Measurements from ENCODE around the gene MFSD2B.

Gene MFSD2B

DNA sequence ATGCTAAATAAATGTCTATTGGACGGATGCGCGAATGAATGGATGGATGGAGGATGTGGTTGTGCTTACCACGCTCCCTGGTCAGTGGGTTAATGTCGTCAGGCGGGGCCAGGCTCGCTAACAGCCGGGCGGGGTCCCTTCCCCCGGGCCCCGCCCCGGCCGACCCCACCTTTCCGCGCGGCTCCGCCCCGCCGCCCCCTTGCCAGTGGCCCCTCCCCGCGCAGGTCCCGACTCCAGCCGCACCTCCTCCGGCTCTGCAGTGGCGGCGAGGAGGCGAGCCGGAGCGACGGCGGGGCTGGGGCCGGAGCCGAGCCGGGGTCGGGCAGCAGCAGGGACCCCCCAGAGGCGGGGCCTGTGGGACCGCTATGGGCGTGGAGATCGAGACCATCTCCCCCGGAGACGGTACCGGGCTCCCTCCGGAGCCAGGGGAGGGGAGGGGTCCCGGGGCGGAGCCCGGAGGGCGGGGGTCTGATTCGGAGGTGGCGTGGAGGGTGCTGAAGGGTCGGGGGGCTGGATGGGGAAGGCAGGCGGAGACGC, 39.7 kb downstream of the MFSD2B start, which contains the start of gene FKBP1B:
TSS of gene FKBP1B (plus strand) at position 257 of the 537 bp plus-strand sequence. CDS start at position 366, 109 bp downstream.
- TF ChIP-seq ZNF70 (CRISPR knock-in tag; IDR thresholded peaks at IDR 0.05) (peak; percentile 81), OSR1 (CRISPR knock-in tag; IDR thresholded peaks at IDR 0.05) (no peak)
- peak; percentile 60 for ATAC-seq

DNA sequence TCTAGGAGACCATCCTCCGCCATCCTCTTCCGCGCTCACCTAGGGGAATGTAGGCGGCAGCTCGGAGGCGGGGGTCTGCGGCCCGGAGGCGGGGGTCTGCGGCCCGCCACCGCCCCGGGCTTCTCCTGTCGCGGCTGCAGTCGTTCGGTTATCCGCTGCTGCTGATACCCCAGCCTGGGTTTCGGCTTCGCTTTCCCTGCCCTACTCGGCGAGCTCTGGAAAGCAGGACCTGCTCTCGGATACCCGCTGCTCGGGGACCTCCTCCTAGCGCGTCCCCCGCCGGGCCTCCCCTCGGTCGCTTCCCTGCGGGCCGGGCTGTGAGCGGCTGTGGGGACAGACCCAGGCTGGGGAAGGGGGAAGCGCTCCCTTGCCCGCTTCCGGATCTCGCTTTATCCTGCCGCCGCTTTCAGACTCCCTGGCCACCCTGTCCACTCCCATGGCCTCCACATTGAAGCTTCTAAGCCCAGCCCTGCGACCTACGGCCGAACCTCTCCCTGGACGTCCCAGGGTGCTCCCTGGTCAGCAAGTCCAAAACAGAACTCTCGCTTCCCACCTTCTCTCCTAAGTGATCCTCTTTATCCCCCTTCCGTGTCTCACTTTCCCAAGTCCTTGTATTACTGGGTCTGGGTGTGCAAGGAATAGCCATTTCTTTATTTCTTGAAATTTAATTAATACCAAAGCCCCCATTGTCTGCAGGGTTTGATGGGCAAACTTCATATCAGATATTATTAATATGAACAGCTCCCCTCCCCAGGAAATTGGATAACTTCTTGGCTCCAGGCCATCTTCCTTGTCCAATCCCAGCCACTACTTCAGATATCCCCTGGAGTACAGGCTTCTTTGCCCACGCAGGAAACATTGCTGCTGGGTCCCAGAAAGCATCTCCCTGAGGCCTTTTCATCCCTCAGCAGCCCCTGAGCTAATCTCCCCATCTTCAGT, 40.4 kb downstream of the MFSD2B start:
- TF ChIP-seq ZFP30 (CRISPR knock-in tag; IDR thresholded peaks at IDR 0.05), result no peak
- no peak for TF ChIP-seq ZNF565 (CRISPR knock-in tag; conservative IDR thresholded peaks at IDR 0.05; ENCODE audit: low read depth)
- TF ChIP-seq SNAI2 (CRISPR knock-in tag; IDR thresholded peaks at IDR 0.05), result no peak
- no peak for TF ChIP-seq PPARA (CRISPR knock-in tag; IDR thresholded peaks at IDR 0.05; ENCODE audit: borderline replicate concordance)
- TF ChIP-seq GLIS3 (CRISPR knock-in tag; IDR thresholded peaks at IDR 0.05), result no peak
- TF ChIP-seq TOX (CRISPR knock-in tag; IDR thresholded peaks at IDR 0.05; ENCODE audit: borderline replicate concordance), result no peak
- no peak for TF ChIP-seq RARB (CRISPR knock-in tag; IDR thresholded peaks at IDR 0.05)
- no peak for TF ChIP-seq ZC3H10 (CRISPR knock-in tag; IDR thresholded peaks at IDR 0.05)
- TF ChIP-seq, protein P1, sequence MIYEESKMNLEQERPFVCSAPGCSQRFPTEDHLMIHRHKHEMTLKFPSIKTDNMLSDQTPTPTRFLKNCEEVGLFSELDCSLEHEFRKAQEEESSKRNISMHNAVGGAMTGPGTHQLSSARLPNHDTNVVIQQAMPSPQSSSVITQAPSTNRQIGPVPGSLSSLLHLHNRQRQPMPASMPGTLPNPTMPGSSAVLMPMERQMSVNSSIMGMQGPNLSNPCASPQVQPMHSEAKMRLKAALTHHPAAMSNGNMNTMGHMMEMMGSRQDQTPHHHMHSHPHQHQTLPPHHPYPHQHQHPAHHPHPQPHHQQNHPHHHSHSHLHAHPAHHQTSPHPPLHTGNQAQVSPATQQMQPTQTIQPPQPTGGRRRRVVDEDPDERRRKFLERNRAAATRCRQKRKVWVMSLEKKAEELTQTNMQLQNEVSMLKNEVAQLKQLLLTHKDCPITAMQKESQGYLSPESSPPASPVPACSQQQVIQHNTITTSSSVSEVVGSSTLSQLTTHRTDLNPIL (CRISPR knock-in tag; IDR thresholded peaks at IDR 0.05; ENCODE audit: low read depth), result no peak
- no peak for TF ChIP-seq CSDC2 (CRISPR knock-in tag; IDR thresholded peaks at IDR 0.05)
- TF ChIP-seq ZNF8 (CRISPR knock-in tag; IDR thresholded peaks at IDR 0.05), result no peak
- TF ChIP-seq, protein P2, sequence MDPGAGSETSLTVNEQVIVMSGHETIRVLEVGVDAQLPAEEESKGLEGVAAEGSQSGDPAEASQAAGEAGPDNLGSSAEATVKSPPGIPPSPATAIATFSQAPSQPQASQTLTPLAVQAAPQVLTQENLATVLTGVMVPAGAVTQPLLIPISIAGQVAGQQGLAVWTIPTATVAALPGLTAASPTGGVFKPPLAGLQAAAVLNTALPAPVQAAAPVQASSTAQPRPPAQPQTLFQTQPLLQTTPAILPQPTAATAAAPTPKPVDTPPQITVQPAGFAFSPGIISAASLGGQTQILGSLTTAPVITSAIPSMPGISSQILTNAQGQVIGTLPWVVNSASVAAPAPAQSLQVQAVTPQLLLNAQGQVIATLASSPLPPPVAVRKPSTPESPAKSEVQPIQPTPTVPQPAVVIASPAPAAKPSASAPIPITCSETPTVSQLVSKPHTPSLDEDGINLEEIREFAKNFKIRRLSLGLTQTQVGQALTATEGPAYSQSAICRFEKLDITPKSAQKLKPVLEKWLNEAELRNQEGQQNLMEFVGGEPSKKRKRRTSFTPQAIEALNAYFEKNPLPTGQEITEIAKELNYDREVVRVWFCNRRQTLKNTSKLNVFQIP (CRISPR knock-in tag; IDR thresholded peaks at IDR 0.05; ENCODE audit: borderline replicate concordance, low read depth), result no peak
- no peak for TF ChIP-seq BACH2 (CRISPR knock-in tag; IDR thresholded peaks at IDR 0.05; ENCODE audit: borderline replicate concordance)
- TF ChIP-seq, protein P3, sequence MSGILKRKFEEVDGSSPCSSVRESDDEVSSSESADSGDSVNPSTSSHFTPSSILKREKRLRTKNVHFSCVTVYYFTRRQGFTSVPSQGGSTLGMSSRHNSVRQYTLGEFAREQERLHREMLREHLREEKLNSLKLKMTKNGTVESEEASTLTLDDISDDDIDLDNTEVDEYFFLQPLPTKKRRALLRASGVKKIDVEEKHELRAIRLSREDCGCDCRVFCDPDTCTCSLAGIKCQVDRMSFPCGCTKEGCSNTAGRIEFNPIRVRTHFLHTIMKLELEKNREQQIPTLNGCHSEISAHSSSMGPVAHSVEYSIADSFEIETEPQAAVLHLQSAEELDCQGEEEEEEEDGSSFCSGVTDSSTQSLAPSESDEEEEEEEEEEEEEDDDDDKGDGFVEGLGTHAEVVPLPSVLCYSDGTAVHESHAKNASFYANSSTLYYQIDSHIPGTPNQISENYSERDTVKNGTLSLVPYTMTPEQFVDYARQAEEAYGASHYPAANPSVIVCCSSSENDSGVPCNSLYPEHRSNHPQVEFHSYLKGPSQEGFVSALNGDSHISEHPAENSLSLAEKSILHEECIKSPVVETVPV (CRISPR knock-in tag; IDR thresholded peaks at IDR 0.05), result no peak
- no peak for TF ChIP-seq OSR1 (CRISPR knock-in tag; IDR thresholded peaks at IDR 0.05)
- TF ChIP-seq ESRRG (CRISPR knock-in tag; IDR thresholded peaks at IDR 0.05), result no peak
- no peak for TF ChIP-seq ZFP3 (CRISPR knock-in tag; IDR thresholded peaks at IDR 0.05)
- TF ChIP-seq ISL1 (CRISPR knock-in tag; IDR thresholded peaks at IDR 0.05), result no peak
- peak; percentile 18 for ATAC-seq

DNA sequence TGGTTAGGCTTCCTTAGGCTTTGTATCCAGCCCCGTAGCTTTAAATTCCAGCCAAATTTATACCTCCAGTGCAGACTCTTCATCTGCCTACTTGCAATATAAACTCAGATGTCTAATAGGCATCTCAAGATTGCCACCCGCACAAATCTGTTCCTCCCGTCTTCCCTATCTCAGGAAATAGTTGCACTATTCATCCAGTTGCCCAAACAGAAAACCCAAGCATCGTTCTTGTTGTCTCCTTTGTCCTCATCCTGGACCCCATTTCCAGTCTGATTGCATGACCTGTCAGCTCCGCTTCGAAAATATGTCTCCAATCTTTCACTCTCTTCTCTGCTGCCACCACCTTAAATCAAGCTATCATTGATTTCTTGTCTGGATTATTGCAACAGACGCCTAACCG, 41.9 kb downstream of the MFSD2B start:
- ATAC-seq, result no peak
- TF ChIP-seq PPARA (CRISPR knock-in tag; IDR thresholded peaks at IDR 0.05; ENCODE audit: borderline replicate concordance) (no peak), ZNF70 (CRISPR knock-in tag; IDR thresholded peaks at IDR 0.05) (no peak), ZNF565 (CRISPR knock-in tag; conservative IDR thresholded peaks at IDR 0.05; ENCODE audit: low read depth) (no peak), RARB (CRISPR knock-in tag; IDR thresholded peaks at IDR 0.05) (no peak), ISL1 (CRISPR knock-in tag; IDR thresholded peaks at IDR 0.05) (no peak), ESRRG (CRISPR knock-in tag; IDR thresholded peaks at IDR 0.05) (no peak), OSR1 (CRISPR knock-in tag; IDR thresholded peaks at IDR 0.05) (no peak), TOX (CRISPR knock-in tag; IDR thresholded peaks at IDR 0.05; ENCODE audit: borderline replicate concordance) (no peak), ZFP30 (CRISPR knock-in tag; IDR thresholded peaks at IDR 0.05) (no peak), ZFP3 (CRISPR knock-in tag; IDR thresholded peaks at IDR 0.05) (no peak), ARNTL (CRISPR knock-in tag; IDR thresholded peaks at IDR 0.05; ENCODE audit: borderline replicate concordance, low read depth) (no peak), SNAI2 (CRISPR knock-in tag; IDR thresholded peaks at IDR 0.05) (no peak)
- TF ChIP-seq, protein P4, sequence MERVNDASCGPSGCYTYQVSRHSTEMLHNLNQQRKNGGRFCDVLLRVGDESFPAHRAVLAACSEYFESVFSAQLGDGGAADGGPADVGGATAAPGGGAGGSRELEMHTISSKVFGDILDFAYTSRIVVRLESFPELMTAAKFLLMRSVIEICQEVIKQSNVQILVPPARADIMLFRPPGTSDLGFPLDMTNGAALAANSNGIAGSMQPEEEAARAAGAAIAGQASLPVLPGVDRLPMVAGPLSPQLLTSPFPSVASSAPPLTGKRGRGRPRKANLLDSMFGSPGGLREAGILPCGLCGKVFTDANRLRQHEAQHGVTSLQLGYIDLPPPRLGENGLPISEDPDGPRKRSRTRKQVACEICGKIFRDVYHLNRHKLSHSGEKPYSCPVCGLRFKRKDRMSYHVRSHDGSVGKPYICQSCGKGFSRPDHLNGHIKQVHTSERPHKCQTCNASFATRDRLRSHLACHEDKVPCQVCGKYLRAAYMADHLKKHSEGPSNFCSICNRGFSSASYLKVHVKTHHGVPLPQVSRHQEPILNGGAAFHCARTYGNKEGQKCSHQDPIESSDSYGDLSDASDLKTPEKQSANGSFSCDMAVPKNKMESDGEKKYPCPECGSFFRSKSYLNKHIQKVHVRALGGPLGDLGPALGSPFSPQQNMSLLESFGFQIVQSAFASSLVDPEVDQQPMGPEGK (CRISPR knock-in tag; IDR thresholded peaks at IDR 0.05; ENCODE audit: borderline replicate concordance), result no peak
- TF ChIP-seq, protein P5, sequence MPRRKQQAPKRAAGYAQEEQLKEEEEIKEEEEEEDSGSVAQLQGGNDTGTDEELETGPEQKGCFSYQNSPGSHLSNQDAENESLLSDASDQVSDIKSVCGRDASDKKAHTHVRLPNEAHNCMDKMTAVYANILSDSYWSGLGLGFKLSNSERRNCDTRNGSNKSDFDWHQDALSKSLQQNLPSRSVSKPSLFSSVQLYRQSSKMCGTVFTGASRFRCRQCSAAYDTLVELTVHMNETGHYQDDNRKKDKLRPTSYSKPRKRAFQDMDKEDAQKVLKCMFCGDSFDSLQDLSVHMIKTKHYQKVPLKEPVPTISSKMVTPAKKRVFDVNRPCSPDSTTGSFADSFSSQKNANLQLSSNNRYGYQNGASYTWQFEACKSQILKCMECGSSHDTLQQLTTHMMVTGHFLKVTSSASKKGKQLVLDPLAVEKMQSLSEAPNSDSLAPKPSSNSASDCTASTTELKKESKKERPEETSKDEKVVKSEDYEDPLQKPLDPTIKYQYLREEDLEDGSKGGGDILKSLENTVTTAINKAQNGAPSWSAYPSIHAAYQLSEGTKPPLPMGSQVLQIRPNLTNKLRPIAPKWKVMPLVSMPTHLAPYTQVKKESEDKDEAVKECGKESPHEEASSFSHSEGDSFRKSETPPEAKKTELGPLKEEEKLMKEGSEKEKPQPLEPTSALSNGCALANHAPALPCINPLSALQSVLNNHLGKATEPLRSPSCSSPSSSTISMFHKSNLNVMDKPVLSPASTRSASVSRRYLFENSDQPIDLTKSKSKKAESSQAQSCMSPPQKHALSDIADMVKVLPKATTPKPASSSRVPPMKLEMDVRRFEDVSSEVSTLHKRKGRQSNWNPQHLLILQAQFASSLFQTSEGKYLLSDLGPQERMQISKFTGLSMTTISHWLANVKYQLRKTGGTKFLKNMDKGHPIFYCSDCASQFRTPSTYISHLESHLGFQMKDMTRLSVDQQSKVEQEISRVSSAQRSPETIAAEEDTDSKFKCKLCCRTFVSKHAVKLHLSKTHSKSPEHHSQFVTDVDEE (CRISPR knock-in tag; IDR thresholded peaks at IDR 0.05), result no peak
- TF ChIP-seq, protein P2 (CRISPR knock-in tag; IDR thresholded peaks at IDR 0.05; ENCODE audit: borderline replicate concordance, low read depth), result no peak
- TF ChIP-seq, protein P1 (CRISPR knock-in tag; IDR thresholded peaks at IDR 0.05; ENCODE audit: low read depth), result no peak
